Colonic mucosa (tissue), 4 donors: Measurements from ENCODE around the gene STAMBP. TPM values are rescaled to one million over a fixed set of nuclear protein-coding genes. Genes with fewer than 3 reads are reported as not detected.

Experiments used
- DNase-seq: peaks from one replicate; pipeline ENCODE4 v3.0.0-alpha.2; 2020
- H3K27ac ChIP-seq: fragments of 200-600 bp; one replicate; pipeline ENCODE4 v1.8.0; 2021
- H3K27me3 ChIP-seq: fragments of 200-600 bp; one replicate; pipeline ENCODE4 v1.8.0; 2021
- H3K36me3 ChIP-seq: fragments of 200-600 bp; one replicate; pipeline ENCODE4 v1.8.0; 2021
- H3K4me1 ChIP-seq: fragments of 200-600 bp; one replicate; pipeline ENCODE4 v1.8.0; 2021; ENCODE audit warnings: mild to moderate bottlenecking
- H3K4me3 ChIP-seq: fragments of 200-600 bp; one replicate; pipeline ENCODE4 v1.8.0; 2021
- H3K9ac ChIP-seq, 2 donors: one replicate each; pipeline ENCODE4 v1.7.0; 2013; ENCODE audit warnings: control low read depth in 2 of 2, low read depth in 2 of 2, low read length in 2 of 2
- H3K9me3 ChIP-seq: fragments of 200-600 bp; one replicate; pipeline ENCODE4 v1.8.0; 2021
- CTCF ChIP-seq: fragments of 200-600 bp; IDR thresholded peaks from one replicate; pipeline ENCODE4 v1.8.0; 2022; ENCODE audit warnings: antibody characterized with exemption, mild to moderate bottlenecking
- intact Hi-C: fragments of 100-400 bp; cut with DNase I; formaldehyde crosslinking; loops from one replicate; pipeline ENCODE4 v1.14.1; 2022
- total RNA-seq, 2 donors: library from RNA; stranded (reverse); fragmentation: NEBNext Ultra II Directional in 1 of 2; extraction: Animal tissue kit (Norgen Biotek cat#: 25700) in 1 of 2; gene quantifications; one replicate each; pipeline ENCODE4 v1.2.1, GENCODE V29; 2021
- donor health status: healthy.
- donor health status: DM: no; HTN: no; CAD: no.
- donor health status: DM: no; HTN: no; CAD: no.

The STAMBP gene
- total RNA-seq, 2 donors from 2014 or later: 49.5 to 54.7 TPM

GRCh38 chr2:73917696-73918207, 89.0 kb downstream of the STAMBP start:
- no peak overlapping the region for H3K27ac ChIP-seq

GRCh38 chr2:73918856-73919255, 90.1 kb downstream of the STAMBP start:
- H3K9me3 ChIP-seq: no peaks in the 10 kb centered on the region
- intact Hi-C loops: no loop called here
- no peaks in the 10 kb centered on the region for H3K4me1 ChIP-seq
- no peak overlapping the region for H3K9ac ChIP-seq
- no peak overlapping the region for H3K27ac ChIP-seq
- DNase-seq: no peak
- no peaks in the 10 kb centered on the region for H3K27me3 ChIP-seq
- H3K4me3 ChIP-seq: no peak overlapping the region
- no peak for TF ChIP-seq CTCF
- H3K36me3 ChIP-seq: no peaks in the 10 kb centered on the region

More at GRCh38 chr2:73917696-73918207, 89.0 kb downstream of the STAMBP start:
- Histone ChIP-seq H3K36me3 (no peaks in the 10 kb centered on the region), H3K27me3 (no peaks in the 10 kb centered on the region), H3K9ac (no peak overlapping the region), H3K4me1 (no peaks in the 10 kb centered on the region), H3K9me3 (no peaks in the 10 kb centered on the region), H3K4me3 (no peak overlapping the region)
- no peak for TF ChIP-seq CTCF
- intact Hi-C loops: no loop called here
- no peak for DNase-seq

GRCh38 chr2:73919596-73920228, 91.0 kb downstream of the STAMBP start:
- intact Hi-C loops: loop anchor here (10.0 kb wide), 1 partner anchor 95 kb away; the partner anchor contains the start of gene STAMBP
- H3K4me1 ChIP-seq: no peaks in the 10 kb centered on the region
- H3K9ac ChIP-seq: no peak overlapping the region
- DNase-seq: no peak
- no peak overlapping the region for H3K27ac ChIP-seq
- no peak for TF ChIP-seq CTCF
- H3K36me3 ChIP-seq: no peaks in the 10 kb centered on the region
- no peaks in the 10 kb centered on the region for H3K9me3 ChIP-seq
- no peak overlapping the region for H3K4me3 ChIP-seq
- H3K27me3 ChIP-seq: no peaks in the 10 kb centered on the region

- Histone ChIP-seq H3K9me3 (no peaks in the 10 kb centered on the region), H3K4me1 (no peaks in the 10 kb centered on the region), H3K9ac (no peak overlapping the region), H3K27me3 (no peaks in the 10 kb centered on the region), H3K36me3 (no peaks in the 10 kb centered on the region), H3K27ac (no peak overlapping the region), H3K4me3 (no peak overlapping the region)
- intact Hi-C loops: loop anchor here (10.0 kb wide), 1 partner anchor 96 kb away; the partner anchor contains the start of gene STAMBP
- DNase-seq: peak; percentile 43
- TF ChIP-seq CTCF: peak; percentile 28
Measured at GRCh38 chr2:73920577-73921545, 92.1 kb downstream of the STAMBP start.

GRCh38 chr2:73921581-73921980, 92.8 kb downstream of the STAMBP start:
- H3K27ac ChIP-seq: no peak overlapping the region
- intact Hi-C loops: loop anchor here (10.0 kb wide), 1 partner anchor 97 kb away; the partner anchor contains the start of gene STAMBP

More at GRCh38 chr2:73921581-73921980, 92.8 kb downstream of the STAMBP start:
- Histone ChIP-seq H3K9me3 (no peaks in the 10 kb centered on the region), H3K4me1 (no peaks in the 10 kb centered on the region), H3K27me3 (no peaks in the 10 kb centered on the region), H3K4me3 (no peak overlapping the region), H3K9ac (no peak overlapping the region), H3K36me3 (no peaks in the 10 kb centered on the region)
- TF ChIP-seq CTCF: no peak
- no peak for DNase-seq
